HepG2 (cell line): ENCODE data around the gene FHIT. TPM values are rescaled to one million over a fixed set of nuclear protein-coding genes. Genes with fewer than 3 reads are reported as not detected.
"Not testable (repeated sequence)": the region's sequence is repeated elsewhere in the genome, so short reads cannot be mapped to it uniquely, and the experiment has no call there.

Source experiments
- ATAC-seq: fragments of 200-7000 bp; cut with Tn5 transposase; 3 replicates; pipeline ENCODE4 v1.9.1; 2020; ENCODE audit warnings: mild to moderate bottlenecking, moderate library complexity
- BruUV-seq: library from RNA; stranded (reverse); fragments of 400-500 nt; replicated peaks from 2 replicates; lab custom pipeline; 2021; lab: Mats Ljungman, UMichigan
- CTCF ChIA-PET: fragments of 300-600 bp; formaldehyde crosslinking; extraction: SDS; loops from one replicate; lab custom pipeline; 2021; ENCODE audit warnings: low total read pairs, inconsistent platforms, low intra/inter-chr PET ratio; lab: Yijun Ruan, JAX
- POLR2A ChIA-PET: fragments of 350-600 bp; sonication (Branson Sonifier 250); formaldehyde crosslinking; loops from one replicate; lab custom pipeline; 2020; ENCODE audit warnings: antibody characterized with exemption, inconsistent platforms; lab: Yijun Ruan, JAX
- DNase-seq: peaks from one replicate; pipeline ENCODE4 v3.0.0-alpha.2; 2015; ENCODE audit warnings: low spot score
- FAIRE-seq: peaks from 3 replicates; lab custom pipeline; 2011; peaks lifted over from hg19 to GRCh38; lab: Jason Lieb, UNC
- H2AFZ ChIP-seq: one replicate; pipeline ENCODE4 v1.6.1; 2011; ENCODE audit warnings: low read length, inconsistent platforms
- H3K27ac ChIP-seq: fragments of 300-600 bp; 3 replicates; pipeline ENCODE4 v1.8.0; 2011; ENCODE audit warnings: mixed run types, mild to moderate bottlenecking, mixed read lengths, low read length, inconsistent platforms; ENCODE audit not compliant: insufficient read depth; ENCODE audit errors: extremely low read length
- H3K27me3 ChIP-seq, 2 experiments: fragments of 200-600 bp in 1 of 2; 2 replicates in 1 of 2; 3 replicates in 1 of 2; pipeline versions ENCODE4 v1.6.0 to v1.8.0; 2011; ENCODE audit warnings: low read length in 2 of 2, mild to moderate bottlenecking in 2 of 2, moderate library complexity in 2 of 2, inconsistent platforms in 1 of 2; ENCODE audit not compliant: insufficient read depth in 2 of 2, control insufficient read depth in 1 of 2
- H3K36me3 ChIP-seq, 2 experiments: fragments of 200-600 bp in 1 of 2; replicated peaks in 1 of 2; 2 replicates in 1 of 2; 3 replicates in 1 of 2; pipeline versions ENCODE4 v1.5.1 to v1.8.0; 2011; ENCODE audit warnings: low read length in 2 of 2, inconsistent platforms in 1 of 2; ENCODE audit not compliant: insufficient read depth in 2 of 2, control insufficient read depth in 1 of 2
- H3K4me1 ChIP-seq: 2 replicates; pipeline ENCODE4 v1.5.1; 2012; ENCODE audit warnings: low read length, inconsistent platforms; ENCODE audit not compliant: insufficient read depth
- H3K4me2 ChIP-seq: 2 replicates; pipeline ENCODE4 v1.6.0; 2011; ENCODE audit warnings: low read depth, low read length, inconsistent platforms
- H3K4me3 ChIP-seq, 3 experiments: fragments of 200-600 bp in 1 of 3; sonication (generic), shearing (Covaris generic) in 1 of 3; replicated peaks in 1 of 3; 2 replicates each; pipeline ENCODE4 v1.5.1; 2011 to 2016; ENCODE audit warnings: low read length in 3 of 3, inconsistent platforms in 2 of 3, low read depth in 2 of 3, mild to moderate bottlenecking in 2 of 3, control low read depth in 1 of 3, mixed read lengths in 1 of 3; ENCODE audit not compliant: insufficient read depth in 1 of 3
- H3K79me2 ChIP-seq: one replicate; pipeline ENCODE4 v1.6.1; 2011; ENCODE audit warnings: low read length, inconsistent platforms; ENCODE audit not compliant: insufficient read depth
- H3K9ac ChIP-seq: 2 replicates; pipeline ENCODE4 v1.6.0; 2011; ENCODE audit warnings: mild to moderate bottlenecking, low read depth, low read length, inconsistent platforms; ENCODE audit not compliant: insufficient read depth
- H3K9me3 ChIP-seq: 2 replicates; pipeline ENCODE4 v1.5.1; 2012; ENCODE audit warnings: mild to moderate bottlenecking, low read length
- H4K20me1 ChIP-seq: 2 replicates; pipeline ENCODE4 v1.6.0; 2011; ENCODE audit warnings: inconsistent platforms, mild to moderate bottlenecking, low read length, moderate library complexity; ENCODE audit not compliant: insufficient read depth
- DR1 ChIP-seq: sonication (generic); formaldehyde crosslinking; IDR thresholded peaks from 2 replicates; pipeline ENCODE4 v1.8.0; 2021; ENCODE audit warnings: mild to moderate bottlenecking, missing genetic modification reagents, inconsistent platforms
- FOXO1 ChIP-seq: sonication (generic); formaldehyde crosslinking; IDR thresholded peaks from 2 replicates; pipeline ENCODE4 v1.4.0; 2020; ENCODE audit warnings: missing genetic modification reagents
- KAT7 ChIP-seq: IDR thresholded peaks from 2 replicates; pipeline ENCODE4 v1.6.1; 2018; ENCODE audit warnings: borderline replicate concordance, missing compliant biosample characterization
- KMT2A ChIP-seq: sonication (generic); formaldehyde crosslinking; IDR thresholded peaks from 2 replicates; pipeline ENCODE4 v1.4.0; 2020; ENCODE audit warnings: missing genetic modification reagents
- MIER3 ChIP-seq: IDR thresholded peaks from 2 replicates; pipeline ENCODE4 v1.6.1; 2016; ENCODE audit warnings: missing compliant biosample characterization, borderline replicate concordance
- MIXL1 ChIP-seq: IDR thresholded peaks from 2 replicates; pipeline ENCODE4 v1.6.1; 2016
- MXI1 ChIP-seq: IDR thresholded peaks from 3 replicates; pipeline ENCODE4 v1.6.1; 2012; ENCODE audit warnings: low read depth, low read length, inconsistent platforms, borderline replicate concordance
- ONECUT2 ChIP-seq: sonication (generic); formaldehyde crosslinking; IDR thresholded peaks from 2 replicates; pipeline ENCODE4 v1.4.0; 2020; ENCODE audit warnings: missing genetic modification reagents
- POGZ ChIP-seq: sonication (generic); formaldehyde crosslinking; IDR thresholded peaks from 2 replicates; pipeline ENCODE4 v1.4.0; 2020; ENCODE audit warnings: mild to moderate bottlenecking, missing genetic modification reagents
- SATB2 ChIP-seq: sonication (generic); formaldehyde crosslinking; IDR thresholded peaks from 2 replicates; pipeline ENCODE4 v1.5.0; 2020; ENCODE audit warnings: missing genetic modification reagents
- ZBTB46 ChIP-seq: sonication (generic); formaldehyde crosslinking; IDR thresholded peaks from 2 replicates; pipeline ENCODE4 v1.4.0; 2020; ENCODE audit warnings: mild to moderate bottlenecking, missing genetic modification reagents, borderline replicate concordance
- ZC3H13 ChIP-seq: sonication (generic); formaldehyde crosslinking; IDR thresholded peaks from 2 replicates; pipeline ENCODE4 v1.8.1; 2023; ENCODE audit warnings: mild to moderate bottlenecking, missing genetic modification reagents, moderate library complexity
- ZFX ChIP-seq: sonication (generic); formaldehyde crosslinking; IDR thresholded peaks from 2 replicates; pipeline ENCODE4 v1.4.0; 2020; ENCODE audit warnings: mild to moderate bottlenecking, low read depth, missing genetic modification reagents, moderate library complexity
- ZFY ChIP-seq: sonication (generic); formaldehyde crosslinking; IDR thresholded peaks from 2 replicates; pipeline ENCODE4 v1.4.0; 2020; ENCODE audit warnings: missing genetic modification reagents
- WGBS: methylation state at CpG from one replicate; pipeline ENCODE4 v1.1.6; 2017; ENCODE audit warnings: low lambda C conversion rate; 5-methylcytosine and 5-hydroxymethylcytosine counted together
- in situ Hi-C: cut with HindIII; loops from 2 replicates; pipeline ENCODE4 v1.10.0; 2017; ENCODE audit warnings: low pct_unique_long_range_greater_than_20kb; ENCODE audit not compliant: extremely low pct_ligation_motif_present
- intact Hi-C: fragments of 100-400 bp; cut with micrococcal nuclease; formaldehyde crosslinking; loops from one replicate; pipeline ENCODE4 v1.10.0; 2022; ENCODE audit not compliant: unreplicated experiment
- polyA plus RNA-seq, 8 experiments: library from polyadenylated mRNA; depleted of rRNA in 3 of 8; stranded (reverse) in 7 of 8; unstranded in 1 of 8; fragments of >200 nt; fragmentation: Illumina TruSeq in 4 of 8; extraction: Trizol in 4 of 8; gene quantifications; 2 replicates each; pipeline versions ENCODE4 v1.2.1 to v1.2.3, GENCODE V29; 2011 to 2016; ENCODE audit warnings: low read depth in 4 of 8, missing spikeins in 1 of 8, mixed read lengths in 1 of 8; ENCODE audit not compliant: insufficient read depth in 1 of 8
- total RNA-seq, 5 experiments: library from RNA; depleted of rRNA; stranded (reverse); fragments of >200 nt; fragmentation: Illumina TruSeq; extraction: Trizol; gene quantifications; 2 replicates each; pipeline ENCODE4 v1.2.3, GENCODE V29; 2016; ENCODE audit warnings: low read depth in 1 of 5
- TF ChIP-seq, protein P1 (sequence below): IDR thresholded peaks from 2 replicates; pipeline ENCODE4 v1.6.1; 2018; ENCODE audit warnings: missing genetic modification reagents, mild to moderate bottlenecking, missing compliant biosample characterization

The FHIT gene
- total and polyA plus RNA-seq, 2 of the 13 experiments (the other 11 are each of a cell fraction or from before 2014, with no cell fraction given), result 4.0 to 4.6 TPM

GRCh38 chr3:61192222-61192621 is 59.0 kb downstream of the FHIT start (continued):
- TF ChIP-seq ZFY (CRISPR knock-in tag) (no peak), ZC3H13 (CRISPR knock-in tag) (no peak), DR1 (CRISPR knock-in tag) (no peak), MIXL1 (CRISPR knock-in tag) (no peak)
- TF ChIP-seq, protein P1, sequence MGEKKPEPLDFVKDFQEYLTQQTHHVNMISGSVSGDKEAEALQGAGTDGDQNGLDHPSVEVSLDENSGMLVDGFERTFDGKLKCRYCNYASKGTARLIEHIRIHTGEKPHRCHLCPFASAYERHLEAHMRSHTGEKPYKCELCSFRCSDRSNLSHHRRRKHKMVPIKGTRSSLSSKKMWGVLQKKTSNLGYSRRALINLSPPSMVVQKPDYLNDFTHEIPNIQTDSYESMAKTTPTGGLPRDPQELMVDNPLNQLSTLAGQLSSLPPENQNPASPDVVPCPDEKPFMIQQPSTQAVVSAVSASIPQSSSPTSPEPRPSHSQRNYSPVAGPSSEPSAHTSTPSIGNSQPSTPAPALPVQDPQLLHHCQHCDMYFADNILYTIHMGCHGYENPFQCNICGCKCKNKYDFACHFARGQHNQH (CRISPR knock-in tag), result no peak

DNA sequence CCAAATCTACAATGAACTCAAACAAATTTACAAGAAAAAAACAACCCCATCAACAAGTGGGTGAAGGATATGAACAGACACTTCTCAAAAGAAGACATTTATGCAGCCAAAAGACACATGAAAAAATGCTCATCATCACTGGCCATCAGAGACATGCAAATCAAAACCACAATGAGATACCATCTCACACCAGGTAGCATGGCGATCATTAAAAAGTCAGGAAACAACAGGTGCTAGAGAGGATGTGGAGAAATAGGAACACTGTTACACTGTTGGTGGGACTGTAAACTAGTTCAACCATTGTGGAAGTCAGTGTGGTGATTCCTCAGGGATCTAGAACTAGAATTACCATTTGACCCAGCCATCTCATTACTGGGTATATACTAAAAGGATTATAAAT is 61.0 kb downstream of the FHIT start:
- H4K20me1 ChIP-seq, H3K36me3 ChIP-seq, DNase-seq, intact Hi-C loops, H3K9ac ChIP-seq, in situ Hi-C loops, H3K27me3 ChIP-seq, H3K4me3 ChIP-seq, H3K27ac ChIP-seq, BruUV-seq, H3K79me2 ChIP-seq, CTCF ChIA-PET, H3K9me3 ChIP-seq, H3K4me2 ChIP-seq, ATAC-seq, H2AFZ ChIP-seq, FAIRE-seq, POLR2A ChIA-PET: not testable (repeated sequence)
- 100% methylated on average over 1 of the region's 1 CpG for WGBS
- H3K4me1 ChIP-seq, result peaks cover 22% of the 10 kb centered on the region

GRCh38 chr3:61186030-61186429 is 65.2 kb downstream of the FHIT start:
- no peaks in the 10 kb centered on the region for H3K79me2 ChIP-seq
- BruUV-seq, result no TSS peak
- peaks cover 8% of the 10 kb centered on the region; the same call in 1 of the 2 replicates for H3K4me1 ChIP-seq
- in situ Hi-C loops, result no loop called here
- ATAC-seq (no peak), FAIRE-seq (no peak), DNase-seq (no peak)
- intact Hi-C loops, result no loop called here
- POLR2A ChIA-PET, result no interaction called here
- no peak overlapping the region for H3K4me2 ChIP-seq
- no peak overlapping the region for H3K9ac ChIP-seq
- H3K9me3 ChIP-seq, result no peaks in the 10 kb centered on the region
- WGBS, result 85% methylated on average over 3 of the region's 3 CpGs
- no peak overlapping the region for H3K4me3 ChIP-seq
- CTCF ChIA-PET, result no interaction called here
- H4K20me1 ChIP-seq, result no peaks in the 10 kb centered on the region
- no peak overlapping the region for H2AFZ ChIP-seq
- H3K27me3 ChIP-seq, result no peaks in the 10 kb centered on the region
- TF ChIP-seq ONECUT2 (CRISPR knock-in tag) (no peak), MXI1 (no peak), ZFX (CRISPR knock-in tag) (no peak), SATB2 (no peak), POGZ (CRISPR knock-in tag) (no peak), FOXO1 (no peak), KMT2A (CRISPR knock-in tag) (no peak), KAT7 (CRISPR knock-in tag) (no peak), ZBTB46 (CRISPR knock-in tag) (no peak), MIER3 (no peak)
- H3K36me3 ChIP-seq, result no peaks in the 10 kb centered on the region
- H3K27ac ChIP-seq, result no peak overlapping the region
